Endothelial cell (in vitro differentiated cells): Measurements from ENCODE around the gene NCBP1. TPM values are rescaled to one million over a fixed set of nuclear protein-coding genes. Genes with fewer than 3 reads are reported as not detected.

Experiments used
- DNase-seq: peaks from one replicate; pipeline ENCODE4 v3.0.0; 2021; ENCODE audit warnings: low spot score
- H3K27ac Mint-ChIP-seq: one replicate; pipeline ENCODE4 v1.8.0; 2021; ENCODE audit warnings: mixed read lengths, inconsistent platforms; ENCODE audit not compliant: unreplicated experiment
- H3K27me3 Mint-ChIP-seq: one replicate; pipeline ENCODE4 v1.8.0; 2021; ENCODE audit warnings: mild to moderate bottlenecking, moderate library complexity, mixed read lengths, inconsistent platforms; ENCODE audit not compliant: unreplicated experiment
- H3K36me3 Mint-ChIP-seq: one replicate; pipeline ENCODE4 v1.8.0; 2021; ENCODE audit warnings: mild to moderate bottlenecking, low read depth, mixed read lengths, inconsistent platforms; ENCODE audit not compliant: unreplicated experiment
- H3K4me1 Mint-ChIP-seq: one replicate; pipeline ENCODE4 v1.8.0; 2021; ENCODE audit warnings: mild to moderate bottlenecking, mixed read lengths, inconsistent platforms; ENCODE audit not compliant: unreplicated experiment
- H3K4me3 Mint-ChIP-seq: one replicate; pipeline ENCODE4 v1.8.0; 2021; ENCODE audit warnings: mild to moderate bottlenecking, mixed read lengths, inconsistent platforms; ENCODE audit not compliant: unreplicated experiment
- H3K9me3 Mint-ChIP-seq: one replicate; pipeline ENCODE4 v1.8.0; 2021; ENCODE audit warnings: mixed read lengths, inconsistent platforms; ENCODE audit not compliant: unreplicated experiment
- total RNA-seq: library from RNA; stranded (reverse); fragmentation: NEBNext Ultra II Directional; extraction: Animal tissue kit (Norgen Biotek cat#: 25700); gene quantifications from one replicate; pipeline ENCODE4 v1.2.1, GENCODE V29; 2021; ENCODE audit not compliant: unreplicated experiment
- TF ChIP-seq, protein P1 (sequence below): fragments of 200-600 bp; sonication (generic); IDR thresholded peaks from one replicate; pipeline ENCODE4 v1.5.0; 2021; ENCODE audit warnings: antibody characterized with exemption; ENCODE audit not compliant: unreplicated experiment

Gene NCBP1
- total RNA-seq, 1 donor from 2014 or later: 34.6 TPM

- Mint-ChIP-seq H3K4me3 (no peak overlapping the region), H3K27ac (no peak overlapping the region), H3K27me3 (peaks cover 2% of the 10 kb centered on the region), H3K9me3 (no peaks in the 10 kb centered on the region), H3K36me3 (peaks cover 17% of the 10 kb centered on the region), H3K4me1 (no peaks in the 10 kb centered on the region)
- TF ChIP-seq, protein P1, sequence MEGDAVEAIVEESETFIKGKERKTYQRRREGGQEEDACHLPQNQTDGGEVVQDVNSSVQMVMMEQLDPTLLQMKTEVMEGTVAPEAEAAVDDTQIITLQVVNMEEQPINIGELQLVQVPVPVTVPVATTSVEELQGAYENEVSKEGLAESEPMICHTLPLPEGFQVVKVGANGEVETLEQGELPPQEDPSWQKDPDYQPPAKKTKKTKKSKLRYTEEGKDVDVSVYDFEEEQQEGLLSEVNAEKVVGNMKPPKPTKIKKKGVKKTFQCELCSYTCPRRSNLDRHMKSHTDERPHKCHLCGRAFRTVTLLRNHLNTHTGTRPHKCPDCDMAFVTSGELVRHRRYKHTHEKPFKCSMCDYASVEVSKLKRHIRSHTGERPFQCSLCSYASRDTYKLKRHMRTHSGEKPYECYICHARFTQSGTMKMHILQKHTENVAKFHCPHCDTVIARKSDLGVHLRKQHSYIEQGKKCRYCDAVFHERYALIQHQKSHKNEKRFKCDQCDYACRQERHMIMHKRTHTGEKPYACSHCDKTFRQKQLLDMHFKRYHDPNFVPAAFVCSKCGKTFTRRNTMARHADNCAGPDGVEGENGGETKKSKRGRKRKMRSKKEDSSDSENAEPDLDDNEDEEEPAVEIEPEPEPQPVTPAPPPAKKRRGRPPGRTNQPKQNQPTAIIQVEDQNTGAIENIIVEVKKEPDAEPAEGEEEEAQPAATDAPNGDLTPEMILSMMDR: no peak
- no peak for DNase-seq
Measured at GRCh38 chr9:97688654-97689053, 55.0 kb downstream of the NCBP1 start.

GRCh38 chr9:97689401-97690180 is 56.0 kb downstream of the NCBP1 start:
- Mint-ChIP-seq H3K9me3 (no peaks in the 10 kb centered on the region), H3K4me3 (no peak overlapping the region), H3K36me3 (peaks cover 13% of the 10 kb centered on the region), H3K27ac (no peak overlapping the region), H3K4me1 (peaks cover 1% of the 10 kb centered on the region), H3K27me3 (peaks cover 2% of the 10 kb centered on the region)
- no peak for DNase-seq
- TF ChIP-seq, protein P1: no peak

GRCh38 chr9:97694769-97695168 is 61.1 kb downstream of the NCBP1 start:
- no peak overlapping the region for H3K4me3 Mint-ChIP-seq
- no peaks in the 10 kb centered on the region for H3K9me3 Mint-ChIP-seq
- DNase-seq: no peak
- peaks cover 13% of the 10 kb centered on the region for H3K4me1 Mint-ChIP-seq
- peaks cover 9% of the 10 kb centered on the region for H3K27me3 Mint-ChIP-seq
- TF ChIP-seq, protein P1: no peak
- H3K27ac Mint-ChIP-seq: no peak overlapping the region
- H3K36me3 Mint-ChIP-seq: peaks cover 3% of the 10 kb centered on the region

GRCh38 chr9:97695390-97695789 is 61.8 kb downstream of the NCBP1 start:
- Mint-ChIP-seq H3K9me3 (no peaks in the 10 kb centered on the region), H3K36me3 (no peaks in the 10 kb centered on the region), H3K4me3 (no peak overlapping the region), H3K27me3 (peaks cover 11% of the 10 kb centered on the region), H3K27ac (no peak overlapping the region), H3K4me1 (peaks cover 13% of the 10 kb centered on the region)
- TF ChIP-seq, protein P1: no peak
- no peak for DNase-seq
